Adrenal gland (tissue), 12 donors: ENCODE results near the gene LCA5. TPM values are rescaled to one million over a fixed set of nuclear protein-coding genes. Genes with fewer than 3 reads are reported as not detected.
"Not testable (repeated sequence)": the region's sequence is repeated elsewhere in the genome, so short reads cannot be mapped to it uniquely, and the experiment has no call there.

Experiments used
- DNase-seq, 7 donors: peaks; one replicate each; pipeline ENCODE4 v3.0.0-alpha.2; 2019 to 2020
- H3K27ac ChIP-seq, 5 donors: fragments of 200-600 bp; sonication (generic) in 4 of 5; 1 replicate in 3 of 5; 2 replicates in 2 of 5; pipeline versions ENCODE4 v1.5.1 to v1.8.0; 2016 to 2020; ENCODE audit warnings: mild to moderate bottlenecking in 1 of 5
- H3K27me3 ChIP-seq: fragments of 200-600 bp; 2 replicates; pipeline ENCODE4 v1.8.0; 2021
- H3K36me3 ChIP-seq, 2 donors: fragments of 200-600 bp; replicated peaks in 1 of 2; 1 replicate in 1 of 2; 2 replicates in 1 of 2; pipeline versions ENCODE4 v1.5.1 to v1.8.0; 2018 to 2022
- H3K4me1 ChIP-seq, 2 donors: fragments of 200-600 bp; replicated peaks in 1 of 2; 1 replicate in 1 of 2; 2 replicates in 1 of 2; pipeline versions ENCODE4 v1.5.1 to v1.8.0; 2018 to 2021
- H3K4me3 ChIP-seq, 4 donors: fragments of 200-600 bp; sonication (generic) in 3 of 4; one replicate each; pipeline ENCODE4 v1.5.1; 2016 to 2018
- H3K9me3 ChIP-seq, 3 donors: fragments of 200-600 bp; sonication (generic) in 1 of 3; replicated peaks in 1 of 3; 1 replicate in 2 of 3; 2 replicates in 1 of 3; pipeline versions ENCODE4 v1.5.1 to v1.8.0; 2016 to 2021
- POLR2A ChIP-seq, 2 donors: fragments of 450-650 bp; IDR thresholded peaks; one replicate each; pipeline ENCODE4 v1.6.1; 2017; ENCODE audit warnings: antibody characterized with exemption in 2 of 2, mild to moderate bottlenecking in 2 of 2, moderate library complexity in 1 of 2
- WGBS, 4 donors: extraction: QIAGEN DNeasy Blood & Tissue Kit in 2 of 4; methylation state at CpG; one replicate each; pipeline versions ENCODE4 v1.1.5 to v1.1.7; 2013 to 2017; 5-methylcytosine and 5-hydroxymethylcytosine counted together
- intact Hi-C, 2 donors: fragments of 100-400 bp; cut with DNase I; formaldehyde crosslinking; loops; one replicate each; pipeline versions ENCODE4 v1.14.1 to v1.15.0; 2022 to 2023
- polyA plus RNA-seq, 3 donors: library from polyadenylated mRNA; stranded (reverse); fragments of 200-250 nt in 2 of 3; fragments of 350-450 nt in 1 of 3; fragmentation: Illumina TruSeq in 1 of 3; extraction: RNeasy Lipid Tissue Mini Kit (QIAGEN cat#74804) in 1 of 3; gene quantifications; one replicate each; pipeline ENCODE4 v1.2.3, GENCODE V29; 2013 to 2014
- total RNA-seq, 9 donors: library from RNA; depleted of rRNA in 4 of 9; stranded (reverse); fragments of >200 nt in 4 of 9; fragments of 120-200 nt in 1 of 9; fragmentation: NEBNext Ultra II Directional in 1 of 9; extraction: Animal tissue kit (Norgen Biotek cat#: 25700) in 1 of 9; gene quantifications; one replicate each; pipeline versions ENCODE4 v1.1.0 to v1.2.4, GENCODE V29; 2013 to 2023
- TF ChIP-seq, protein P1 (sequence below), 6 experiments: fragments of 450-650 bp in 4 of 6; fragments of 200-600 bp in 2 of 6; sonication (generic) in 1 of 6; IDR thresholded peaks; 1 replicate in 5 of 6; 2 replicates in 1 of 6; pipeline versions ENCODE4 v1.5.1 to v1.8.0; 2016 to 2021; ENCODE audit warnings: antibody characterized with exemption in 6 of 6, mild to moderate bottlenecking in 2 of 6, moderate library complexity in 1 of 6
- donor health status: healthy with polysubstance abuse.
- donor health status: Bipolar disorder and iron deficiency.
- donor health status: DM: yes; HTN: yes; CAD: no.
- donor health status: DM: no; HTN: no; CAD: no.
- donor health status: DM: no; HTN: no; CAD: no.
- donor health status: DM: yes; HTN: yes; CAD: no.

LCA5 gene
- total and polyA plus RNA-seq, 12 donors, result 1.0 to 4.6 (median 2.6) TPM

- no peak for DNase-seq
- H3K9me3 ChIP-seq, result no peaks in the 10 kb centered on the region
- peaks cover 0 to 13% of the 10 kb centered on the region in 2 donors for H3K4me1 ChIP-seq
- 21 to 29% (median 22%) methylated on average over 14 of the region's 14 CpGs for WGBS, 4 donors
- intact Hi-C loops, result no loop called here
- H3K27ac ChIP-seq, result peak overlapping the region; percentile 2 to 91 (median 81)
- H3K4me3 ChIP-seq, result peak overlapping the region in 3 of 4 donors; percentile 2 to 76 (median 71)
- H3K36me3 ChIP-seq, result no peaks in the 10 kb centered on the region
- no peak for TF ChIP-seq POLR2A (IDR thresholded peaks at IDR 0.05)
- TF ChIP-seq, protein P1, sequence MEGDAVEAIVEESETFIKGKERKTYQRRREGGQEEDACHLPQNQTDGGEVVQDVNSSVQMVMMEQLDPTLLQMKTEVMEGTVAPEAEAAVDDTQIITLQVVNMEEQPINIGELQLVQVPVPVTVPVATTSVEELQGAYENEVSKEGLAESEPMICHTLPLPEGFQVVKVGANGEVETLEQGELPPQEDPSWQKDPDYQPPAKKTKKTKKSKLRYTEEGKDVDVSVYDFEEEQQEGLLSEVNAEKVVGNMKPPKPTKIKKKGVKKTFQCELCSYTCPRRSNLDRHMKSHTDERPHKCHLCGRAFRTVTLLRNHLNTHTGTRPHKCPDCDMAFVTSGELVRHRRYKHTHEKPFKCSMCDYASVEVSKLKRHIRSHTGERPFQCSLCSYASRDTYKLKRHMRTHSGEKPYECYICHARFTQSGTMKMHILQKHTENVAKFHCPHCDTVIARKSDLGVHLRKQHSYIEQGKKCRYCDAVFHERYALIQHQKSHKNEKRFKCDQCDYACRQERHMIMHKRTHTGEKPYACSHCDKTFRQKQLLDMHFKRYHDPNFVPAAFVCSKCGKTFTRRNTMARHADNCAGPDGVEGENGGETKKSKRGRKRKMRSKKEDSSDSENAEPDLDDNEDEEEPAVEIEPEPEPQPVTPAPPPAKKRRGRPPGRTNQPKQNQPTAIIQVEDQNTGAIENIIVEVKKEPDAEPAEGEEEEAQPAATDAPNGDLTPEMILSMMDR (IDR thresholded peaks at IDR 0.05), result no peak
- H3K27me3 ChIP-seq, result no peaks in the 10 kb centered on the region
These were observed 1.1 kb upstream of the LCA5 start for GRCh38 chr6:79538106-79538971.

DNA sequence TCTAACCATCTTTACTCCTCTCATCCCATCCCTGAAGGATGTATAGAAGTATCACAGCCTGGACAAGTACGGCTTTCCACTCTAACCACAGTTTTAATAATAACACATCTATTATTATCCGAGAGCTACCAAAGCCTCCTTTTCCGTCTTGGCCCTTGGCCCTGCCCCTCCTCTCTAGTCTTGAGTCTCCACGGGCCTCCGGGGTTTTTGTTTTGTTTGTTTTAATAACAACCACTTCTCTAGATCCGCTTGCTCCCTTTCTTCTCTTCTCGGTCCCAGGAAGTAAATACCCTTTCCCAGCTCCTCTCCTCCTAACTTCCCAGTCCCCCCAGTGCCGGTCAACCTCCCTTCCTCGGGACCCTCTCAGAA, 661 bp downstream of the LCA5 start:
- no peaks in the 10 kb centered on the region for H3K36me3 ChIP-seq
- 0 to 2% (median 1%) methylated on average over 9 of the region's 9 CpGs for WGBS, 4 donors
- peak in 6 of 7 donors; percentile 25 to 63 (median 34) for DNase-seq
- no peaks in the 10 kb centered on the region for H3K9me3 ChIP-seq
- peak overlapping the region; percentile 31 to 91 (median 85) for H3K27ac ChIP-seq
- H3K27me3 ChIP-seq, result no peaks in the 10 kb centered on the region
- peaks cover 0 to 13% of the 10 kb centered on the region in 2 donors for H3K4me1 ChIP-seq
- intact Hi-C loops, result no loop called here
- peak overlapping the region; percentile 71 to 93 (median 82) for H3K4me3 ChIP-seq
- TF ChIP-seq, protein P1 (IDR thresholded peaks at IDR 0.05), result no peak
- no peak for TF ChIP-seq POLR2A (IDR thresholded peaks at IDR 0.05)

DNA sequence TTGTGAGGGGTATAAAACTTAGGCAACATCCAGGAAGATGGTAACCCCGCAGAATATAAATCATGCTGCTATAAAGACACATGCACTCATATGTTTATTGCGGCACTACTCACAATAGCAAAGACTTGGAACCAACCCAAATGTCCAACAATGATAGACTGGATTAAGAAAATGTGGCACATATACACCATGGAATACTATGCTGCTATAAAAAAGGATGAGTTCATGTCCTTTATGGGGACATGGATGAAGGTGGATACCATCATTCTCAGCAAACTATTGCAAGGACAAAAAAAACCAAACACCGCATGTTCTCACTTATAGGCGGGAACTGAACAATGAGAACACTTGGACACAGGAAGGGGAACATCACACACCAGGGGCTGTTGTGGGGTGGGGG, 7.7 kb downstream of the LCA5 start:
- H3K27me3 ChIP-seq, intact Hi-C loops, DNase-seq, H3K36me3 ChIP-seq, H3K4me1 ChIP-seq, H3K9me3 ChIP-seq, H3K27ac ChIP-seq, H3K4me3 ChIP-seq: not testable (repeated sequence)
- WGBS, 4 donors, result 91 to 97% (median 96%) methylated on average over 3 to 4 of the region's 4 CpGs

DNA sequence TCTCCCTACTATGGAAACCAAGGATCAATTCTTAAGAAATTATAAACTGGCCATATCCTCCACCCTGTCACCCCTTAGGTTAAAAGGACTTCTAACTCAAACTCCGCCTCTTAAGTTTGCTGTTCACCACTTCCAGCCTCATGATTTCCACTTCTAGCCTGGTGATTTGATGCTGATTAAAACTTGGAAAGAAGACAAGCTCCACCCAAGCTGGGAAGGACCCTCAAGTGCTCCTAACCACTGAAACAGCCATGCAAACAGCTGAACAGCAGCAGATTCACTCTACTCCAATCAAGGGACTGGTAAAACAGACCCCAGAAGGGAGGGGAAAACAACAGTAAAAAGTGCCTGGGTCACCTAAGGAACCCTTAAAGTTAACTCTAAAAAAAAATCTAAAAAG, 10.3 kb downstream of the LCA5 start:
- Histone ChIP-seq H3K4me3 (no peak overlapping the region), H3K27ac (no peak overlapping the region), H3K36me3 (no peaks in the 10 kb centered on the region), H3K27me3 (no peaks in the 10 kb centered on the region), H3K9me3 (no peaks in the 10 kb centered on the region), H3K4me1 (no peaks in the 10 kb centered on the region)
- TF ChIP-seq POLR2A (IDR thresholded peaks at IDR 0.05), result no peak
- TF ChIP-seq, protein P1 (IDR thresholded peaks at IDR 0.05), result no peak
- intact Hi-C loops, result no loop called here
- WGBS, 4 donors, result 89 to 100% (median 97%) methylated on average over 1 of the region's 1 CpG
- DNase-seq, result no peak
